RWPE1 (cell line): ENCODE measurements around the gene TRIP10.

Source experiments
- CTCF ChIA-PET: fragments of 350-600 bp; sonication (Branson Sonifier 250); formaldehyde crosslinking; extraction: SDS; loops from one replicate; lab custom pipeline; 2021; lab: Yijun Ruan, JAX
- POLR2A ChIA-PET: fragments of 400-600 bp; formaldehyde crosslinking; extraction: SDS; loops from one replicate; lab custom pipeline; 2020; ENCODE audit warnings: antibody characterized with exemption; ENCODE audit not compliant: low non-redundant PET; lab: Yijun Ruan, JAX
- DNase-seq: peaks from one replicate; pipeline ENCODE4 v3.0.0; 2012; ENCODE audit warnings: low spot score
- H3K27ac ChIP-seq: fragments of 450-650 bp; 2 replicates; pipeline ENCODE4 v1.5.1; 2017
- TF ChIP-seq, protein P1 (sequence below): fragments of 450-650 bp; conservative IDR thresholded peaks from 2 replicates; pipeline ENCODE4 v1.5.1; 2017; ENCODE audit warnings: low read depth, mild to moderate bottlenecking

The TRIP10 gene

DNA sequence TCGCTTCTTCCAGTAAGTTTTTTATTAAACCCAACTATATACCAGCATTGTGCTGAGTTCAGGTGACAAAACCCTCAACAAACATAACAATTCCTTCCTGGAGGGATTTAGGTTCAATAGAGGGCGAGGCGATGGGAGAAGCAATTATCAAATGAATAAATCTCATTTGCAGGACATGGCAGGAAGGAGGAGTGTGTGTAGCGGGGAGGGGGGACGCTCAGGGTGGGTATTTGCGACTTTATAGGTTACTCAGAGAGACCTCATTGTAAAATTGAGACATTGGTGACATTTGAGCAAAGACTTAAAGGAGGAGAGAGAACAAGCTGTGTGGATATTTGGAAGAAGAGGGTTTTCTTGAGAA, 22.9 kb upstream of the TRIP10 start:
- no peak for DNase-seq
- ChIA-PET POLR2A (no interaction called here), CTCF (interaction anchor here (0.6 kb wide), 1 partner anchor 541 kb away, joined by 9 read pairs; no protein-coding TSS in a partner anchor)
- H3K27ac ChIP-seq, result no peak overlapping the region
- TF ChIP-seq, protein P1, sequence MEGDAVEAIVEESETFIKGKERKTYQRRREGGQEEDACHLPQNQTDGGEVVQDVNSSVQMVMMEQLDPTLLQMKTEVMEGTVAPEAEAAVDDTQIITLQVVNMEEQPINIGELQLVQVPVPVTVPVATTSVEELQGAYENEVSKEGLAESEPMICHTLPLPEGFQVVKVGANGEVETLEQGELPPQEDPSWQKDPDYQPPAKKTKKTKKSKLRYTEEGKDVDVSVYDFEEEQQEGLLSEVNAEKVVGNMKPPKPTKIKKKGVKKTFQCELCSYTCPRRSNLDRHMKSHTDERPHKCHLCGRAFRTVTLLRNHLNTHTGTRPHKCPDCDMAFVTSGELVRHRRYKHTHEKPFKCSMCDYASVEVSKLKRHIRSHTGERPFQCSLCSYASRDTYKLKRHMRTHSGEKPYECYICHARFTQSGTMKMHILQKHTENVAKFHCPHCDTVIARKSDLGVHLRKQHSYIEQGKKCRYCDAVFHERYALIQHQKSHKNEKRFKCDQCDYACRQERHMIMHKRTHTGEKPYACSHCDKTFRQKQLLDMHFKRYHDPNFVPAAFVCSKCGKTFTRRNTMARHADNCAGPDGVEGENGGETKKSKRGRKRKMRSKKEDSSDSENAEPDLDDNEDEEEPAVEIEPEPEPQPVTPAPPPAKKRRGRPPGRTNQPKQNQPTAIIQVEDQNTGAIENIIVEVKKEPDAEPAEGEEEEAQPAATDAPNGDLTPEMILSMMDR, result no peak

- no peak overlapping the region for H3K27ac ChIP-seq
- no peak for DNase-seq
- TF ChIP-seq, protein P1, result no peak
- CTCF ChIA-PET, result interaction anchor here (0.6 kb wide), 1 partner anchor 541 kb away, joined by 9 read pairs; no protein-coding TSS in a partner anchor
- POLR2A ChIA-PET, result no interaction called here
Measured at GRCh38 chr19:6717036-6717435, 22.4 kb upstream of the TRIP10 start.

DNA sequence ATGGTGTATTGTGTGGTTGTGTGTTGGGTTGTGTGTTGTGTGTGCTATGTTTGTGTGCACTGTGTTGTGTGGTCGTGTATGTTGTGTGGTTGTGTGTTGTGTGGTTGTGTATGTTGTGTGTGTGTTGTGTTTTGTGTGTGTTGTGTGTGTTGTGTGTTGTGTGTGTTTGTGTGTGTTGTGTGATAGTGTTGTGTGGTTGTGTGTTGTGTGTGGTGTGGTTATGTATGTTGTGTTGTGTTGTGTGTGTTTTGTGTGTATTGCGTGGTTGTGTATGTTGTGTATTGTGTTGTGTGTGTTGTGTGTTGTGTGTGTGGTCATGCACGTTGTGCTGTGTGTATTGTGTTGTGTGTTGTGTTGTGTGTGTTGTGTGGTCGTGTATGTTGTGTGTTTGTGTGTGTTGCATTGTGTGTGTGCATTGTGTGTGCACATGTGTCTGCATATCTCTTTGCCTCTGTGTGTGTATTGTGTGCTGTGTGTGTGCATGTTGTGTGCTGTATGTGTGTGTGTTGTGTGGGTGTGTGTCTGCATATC, 22.0 kb upstream of the TRIP10 start:
- CTCF ChIA-PET, result no interaction called here
- POLR2A ChIA-PET, result no interaction called here
- no peak for DNase-seq
- TF ChIP-seq, protein P1, result no peak
- no peak overlapping the region for H3K27ac ChIP-seq

DNA sequence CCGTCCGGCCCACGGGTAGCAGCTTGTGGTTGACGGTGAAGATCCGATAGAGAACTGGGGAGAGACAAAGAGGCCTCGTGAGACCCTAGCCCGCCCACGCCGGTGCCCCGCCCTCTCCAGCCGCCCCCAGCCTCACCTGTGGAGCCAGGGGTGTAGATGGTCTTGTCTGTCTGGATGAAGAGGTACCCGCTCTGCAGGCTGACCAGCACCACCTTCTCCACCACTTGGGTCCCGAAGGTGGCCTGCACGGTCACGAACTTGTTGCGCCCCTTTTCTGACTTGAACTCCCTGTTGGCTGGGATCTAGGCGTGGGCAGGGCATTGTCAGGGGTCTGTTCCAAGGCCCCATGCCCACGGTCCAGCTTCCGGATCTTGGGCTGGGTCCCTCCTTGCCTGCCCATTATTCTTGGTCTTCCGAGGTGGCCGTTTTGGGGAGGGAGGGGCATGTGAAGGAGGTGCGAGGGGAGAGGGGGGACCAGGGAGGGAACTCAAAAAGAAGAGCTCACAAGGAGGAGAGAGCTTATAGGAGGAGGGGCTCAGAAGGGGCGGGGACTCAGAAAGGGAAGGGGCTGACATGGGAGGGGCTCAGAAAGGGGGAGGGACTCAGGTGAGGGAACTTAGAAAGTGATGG, 21.3 kb upstream of the TRIP10 start:
- ChIA-PET POLR2A (no interaction called here), CTCF (no interaction called here)
- DNase-seq, result no peak
- TF ChIP-seq, protein P1, result no peak
- 0 out of 2 replicates have a peak overlapping the region, but pooled peaks have one; percentile 9 for H3K27ac ChIP-seq

- DNase-seq, result peak; percentile 74
- POLR2A ChIA-PET, result no interaction called here
- TF ChIP-seq, protein P1, result no peak
- H3K27ac ChIP-seq, result peak overlapping the region; percentile 49
- CTCF ChIA-PET, result no interaction called here
Measured at GRCh38 chr19:6718741-6719539, 20.5 kb upstream of the TRIP10 start.

DNA sequence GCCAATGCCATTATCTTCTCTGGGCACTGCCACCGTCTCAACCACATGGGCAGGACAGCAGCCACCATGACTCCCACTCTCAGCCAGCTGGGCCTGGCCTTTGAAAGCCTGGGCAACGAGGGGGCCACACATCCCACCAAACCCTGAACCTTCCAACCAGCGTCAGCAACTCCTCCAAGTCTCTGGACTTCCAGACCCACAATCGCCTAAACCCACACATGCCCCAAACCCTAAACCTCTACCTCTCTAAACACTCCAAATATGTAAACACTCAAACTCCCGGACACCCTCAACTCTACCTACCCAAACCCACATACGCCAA, 20.0 kb upstream of the TRIP10 start:
- POLR2A ChIA-PET, result no interaction called here
- DNase-seq, result no peak
- TF ChIP-seq, protein P1, result no peak
- CTCF ChIA-PET, result no interaction called here
- H3K27ac ChIP-seq, result peak overlapping the region; percentile 49
